ENCODE results near the gene POLDIP2. TPM values are rescaled to one million over a fixed set of nuclear protein-coding genes. Genes with fewer than 3 reads are reported as not detected.

The POLDIP2 gene
- total RNA-seq, 6 experiments from 2014 or later = 92.5 to 156 (median 130) TPM

GRCh38 chr17:28363776-28364650 is 6.7 kb upstream of the POLDIP2 start:
- H3K9me3 ChIP-seq = no peaks in the 10 kb centered on the region
- no peaks in the 10 kb centered on the region for H3K27me3 ChIP-seq
- TF ChIP-seq CTCF (IDR thresholded peaks at IDR 0.05) = no peak
- no peak for TF ChIP-seq POLR2A (IDR thresholded peaks at IDR 0.05)
- ATAC-seq (no peak), DNase-seq (peak in 1 of 3 donors; percentile 23)
- intact Hi-C loops (cut with DNase I) = no loop called here
- no peak overlapping the region for H3K27ac ChIP-seq
- peaks cover 0 to 55% (median 25%) of the 10 kb centered on the region in 4 donors for H3K36me3 ChIP-seq
- WGBS (ENCODE audit: insufficient coverage, low coverage, low lambda C conversion rate, missing lambda C conversion rate) = 52% methylated on average over 3 of the region's 8 CpGs
- H3K4me1 ChIP-seq = peaks cover 0 to 16% (median 2%) of the 10 kb centered on the region in 4 donors
- H3K4me3 ChIP-seq = no peak overlapping the region

- no peak for TF ChIP-seq POLR2A (IDR thresholded peaks at IDR 0.05)
- TF ChIP-seq CTCF (IDR thresholded peaks at IDR 0.05) = no peak
- WGBS (ENCODE audit: insufficient coverage, low coverage, low lambda C conversion rate, missing lambda C conversion rate) = no CpG with 5 or more reads among the region's 5 CpGs
- peaks cover 0 to 49% (median 21%) of the 10 kb centered on the region in 4 donors for H3K36me3 ChIP-seq
Measured at GRCh38 chr17:28363186-28363585, 5.9 kb upstream of the POLDIP2 start.

GRCh38 chr17:28357901-28358197 is 522 bp upstream of the POLDIP2 start:
- peaks cover 0 to 61% (median 24%) of the 10 kb centered on the region in 4 donors for H3K36me3 ChIP-seq
- H3K27ac ChIP-seq = peak overlapping the region; percentile 45 to 89 (median 84)
- WGBS (ENCODE audit: insufficient coverage, low coverage, low lambda C conversion rate, missing lambda C conversion rate) = 2% methylated on average over 4 of the region's 4 CpGs
- TF ChIP-seq POLR2A (IDR thresholded peaks at IDR 0.05) (no peak), CTCF (IDR thresholded peaks at IDR 0.05) (no peak)
- DNase-seq = no peak
- peaks cover 0 to 19% (median 8%) of the 10 kb centered on the region in 4 donors for H3K4me1 ChIP-seq
- no peaks in the 10 kb centered on the region for H3K9me3 ChIP-seq
- intact Hi-C loops (cut with DNase I) = no loop called here
- no peak for ATAC-seq
- H3K4me3 ChIP-seq = peak overlapping the region; percentile 81 to 98 (median 90)
- H3K27me3 ChIP-seq = no peaks in the 10 kb centered on the region

More at GRCh38 chr17:28363186-28363585, 5.9 kb upstream of the POLDIP2 start:
- no peak for DNase-seq
- no peak overlapping the region for H3K27ac ChIP-seq
- intact Hi-C loops (cut with DNase I) = no loop called here
- no peaks in the 10 kb centered on the region for H3K9me3 ChIP-seq
- no peaks in the 10 kb centered on the region for H3K27me3 ChIP-seq
- H3K4me3 ChIP-seq = no peak overlapping the region
- no peak for ATAC-seq
- peaks cover 0 to 21% (median 3%) of the 10 kb centered on the region in 4 donors for H3K4me1 ChIP-seq

GRCh38 chr17:28350271-28350670 is 7.1 kb downstream of the POLDIP2 start:
- no peak overlapping the region for H3K4me3 ChIP-seq
- WGBS (ENCODE audit: insufficient coverage, low coverage, low lambda C conversion rate, missing lambda C conversion rate) = no CpG with 5 or more reads among the region's 7 CpGs
- no peak for TF ChIP-seq CTCF (IDR thresholded peaks at IDR 0.05)
- TF ChIP-seq POLR2A (IDR thresholded peaks at IDR 0.05) = no peak
- no peak overlapping the region for H3K27ac ChIP-seq
- intact Hi-C loops (cut with DNase I) = no loop called here
- peaks cover 0 to 76% (median 37%) of the 10 kb centered on the region in 4 donors for H3K36me3 ChIP-seq
- no peaks in the 10 kb centered on the region for H3K9me3 ChIP-seq
- no peaks in the 10 kb centered on the region for H3K27me3 ChIP-seq
- ATAC-seq (no peak), DNase-seq (no peak)
- peaks cover 3 to 39% (median 23%) of the 10 kb centered on the region in 4 donors for H3K4me1 ChIP-seq
